WTC11 (cell line): ENCODE results near the gene ACBD7.

Experiments
- TEAD4 ChIP-seq: sonication (generic); formaldehyde crosslinking; IDR thresholded peaks from 2 replicates; pipeline ENCODE4 v1.8.0; 2022; ENCODE audit warnings: mild to moderate bottlenecking, missing genetic modification reagents
- TF ChIP-seq, protein P1 (sequence below): fragments of 200-600 bp; IDR thresholded peaks from 2 replicates; pipeline ENCODE4 v1.8.0; 2022; ENCODE audit warnings: antibody characterized with exemption

DNA sequence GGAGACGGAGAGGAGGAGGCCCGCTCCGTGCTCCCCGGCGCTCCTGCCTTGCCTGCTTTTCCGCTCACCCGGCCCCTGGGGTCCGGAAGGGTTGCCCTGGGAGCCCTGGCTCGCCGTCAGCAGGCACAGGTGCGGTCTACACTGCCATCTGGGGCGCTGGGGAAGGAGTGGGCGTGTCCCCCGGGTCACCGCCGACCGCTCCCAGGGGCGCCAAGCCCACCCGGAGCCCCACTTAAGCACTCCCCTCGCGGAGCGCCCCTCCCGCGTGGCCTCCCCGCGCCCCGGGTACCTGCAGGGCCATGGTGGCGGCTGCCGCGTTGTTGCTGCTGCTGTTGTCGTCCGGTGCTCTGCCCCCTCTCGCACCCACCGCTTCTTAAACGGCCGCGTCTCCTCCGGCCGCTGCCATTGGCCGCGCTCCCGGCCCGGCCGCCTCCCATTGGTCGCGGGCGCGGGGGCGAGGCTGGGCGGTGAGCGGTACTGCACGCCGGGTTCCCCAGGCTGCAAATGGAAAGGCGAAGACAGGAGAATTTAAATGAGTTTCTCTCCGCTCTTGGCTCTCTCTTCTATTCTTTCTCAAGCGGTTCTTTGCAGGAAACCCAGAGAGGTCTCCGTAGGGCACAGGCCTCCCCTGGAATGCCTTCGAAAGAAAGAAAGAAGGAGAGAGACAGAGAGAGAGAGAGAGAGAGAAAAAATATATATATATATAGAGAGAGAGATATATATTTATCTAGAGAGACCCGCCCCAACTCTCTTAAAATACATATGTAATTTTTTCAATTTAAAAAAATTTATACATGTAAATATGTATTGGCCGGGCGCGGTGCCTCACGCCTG is at the start of gene ACBD7:
- TF ChIP-seq TEAD4 (CRISPR knock-in tag): no peak
- TF ChIP-seq, protein P1, sequence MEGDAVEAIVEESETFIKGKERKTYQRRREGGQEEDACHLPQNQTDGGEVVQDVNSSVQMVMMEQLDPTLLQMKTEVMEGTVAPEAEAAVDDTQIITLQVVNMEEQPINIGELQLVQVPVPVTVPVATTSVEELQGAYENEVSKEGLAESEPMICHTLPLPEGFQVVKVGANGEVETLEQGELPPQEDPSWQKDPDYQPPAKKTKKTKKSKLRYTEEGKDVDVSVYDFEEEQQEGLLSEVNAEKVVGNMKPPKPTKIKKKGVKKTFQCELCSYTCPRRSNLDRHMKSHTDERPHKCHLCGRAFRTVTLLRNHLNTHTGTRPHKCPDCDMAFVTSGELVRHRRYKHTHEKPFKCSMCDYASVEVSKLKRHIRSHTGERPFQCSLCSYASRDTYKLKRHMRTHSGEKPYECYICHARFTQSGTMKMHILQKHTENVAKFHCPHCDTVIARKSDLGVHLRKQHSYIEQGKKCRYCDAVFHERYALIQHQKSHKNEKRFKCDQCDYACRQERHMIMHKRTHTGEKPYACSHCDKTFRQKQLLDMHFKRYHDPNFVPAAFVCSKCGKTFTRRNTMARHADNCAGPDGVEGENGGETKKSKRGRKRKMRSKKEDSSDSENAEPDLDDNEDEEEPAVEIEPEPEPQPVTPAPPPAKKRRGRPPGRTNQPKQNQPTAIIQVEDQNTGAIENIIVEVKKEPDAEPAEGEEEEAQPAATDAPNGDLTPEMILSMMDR: no peak
